Mesenteric fat pad (tissue), 1 donor: ENCODE measurements around the gene PPP3R1. TPM values are rescaled to one million over a fixed set of nuclear protein-coding genes. Genes with fewer than 3 reads are reported as not detected.

Experiments used
- DNase-seq: peaks from one replicate; pipeline ENCODE4 v3.0.0-alpha.2; 2020; ENCODE audit warnings: low spot score
- total RNA-seq: library from RNA; stranded (reverse); fragmentation: NEBNext Ultra II Directional; extraction: Animal tissue kit (Norgen Biotek cat#: 25700); gene quantifications from one replicate; pipeline ENCODE4 v1.2.1, GENCODE V29; 2021
- donor health status: DM: yes; HTN: yes; CAD: no.

PPP3R1 gene
- total RNA-seq, 1 donor from 2014 or later: 66.2 TPM

DNA sequence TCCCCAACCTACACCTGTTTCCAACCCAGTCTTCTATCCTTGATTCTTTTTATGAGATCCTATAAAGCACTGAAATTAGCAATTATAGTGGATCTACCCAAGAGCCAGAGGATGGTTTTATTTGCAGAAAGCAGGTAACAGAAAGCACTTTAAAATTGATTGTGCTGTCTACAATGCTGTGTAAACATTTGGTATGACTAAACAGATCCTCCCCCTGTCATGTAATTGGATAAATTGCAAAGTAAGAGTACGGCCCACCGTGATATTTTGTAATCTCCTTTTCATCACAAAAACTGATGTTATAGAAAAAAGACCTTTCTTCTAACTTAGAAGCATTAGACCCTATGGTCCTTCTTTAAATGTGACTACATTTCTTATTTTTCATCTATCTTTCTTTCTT is 11.3 kb upstream of the PPP3R1 start:
- DNase-seq: no peak

- DNase-seq: no peak
These were observed 6.5 kb upstream of the PPP3R1 start for GRCh38 chr2:68258851-68259250.

DNA sequence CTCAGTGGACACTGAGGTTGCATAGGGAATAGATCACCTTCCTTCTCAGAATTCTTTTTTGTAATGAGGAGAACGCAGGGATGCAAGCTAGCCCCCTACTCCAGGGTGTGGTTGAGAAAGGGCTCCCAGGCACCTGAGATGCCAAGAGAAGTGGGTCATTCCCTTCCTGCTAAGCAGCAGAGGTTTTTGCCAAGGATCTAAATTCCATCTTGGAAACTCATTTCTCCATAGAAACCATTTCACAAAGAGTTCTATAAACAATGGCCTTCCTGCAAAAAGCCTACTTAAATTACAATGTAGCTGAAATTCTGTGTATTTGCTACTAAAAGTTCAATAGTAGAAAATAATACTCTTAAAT is 3.7 kb upstream of the PPP3R1 start:
- DNase-seq: no peak

DNA sequence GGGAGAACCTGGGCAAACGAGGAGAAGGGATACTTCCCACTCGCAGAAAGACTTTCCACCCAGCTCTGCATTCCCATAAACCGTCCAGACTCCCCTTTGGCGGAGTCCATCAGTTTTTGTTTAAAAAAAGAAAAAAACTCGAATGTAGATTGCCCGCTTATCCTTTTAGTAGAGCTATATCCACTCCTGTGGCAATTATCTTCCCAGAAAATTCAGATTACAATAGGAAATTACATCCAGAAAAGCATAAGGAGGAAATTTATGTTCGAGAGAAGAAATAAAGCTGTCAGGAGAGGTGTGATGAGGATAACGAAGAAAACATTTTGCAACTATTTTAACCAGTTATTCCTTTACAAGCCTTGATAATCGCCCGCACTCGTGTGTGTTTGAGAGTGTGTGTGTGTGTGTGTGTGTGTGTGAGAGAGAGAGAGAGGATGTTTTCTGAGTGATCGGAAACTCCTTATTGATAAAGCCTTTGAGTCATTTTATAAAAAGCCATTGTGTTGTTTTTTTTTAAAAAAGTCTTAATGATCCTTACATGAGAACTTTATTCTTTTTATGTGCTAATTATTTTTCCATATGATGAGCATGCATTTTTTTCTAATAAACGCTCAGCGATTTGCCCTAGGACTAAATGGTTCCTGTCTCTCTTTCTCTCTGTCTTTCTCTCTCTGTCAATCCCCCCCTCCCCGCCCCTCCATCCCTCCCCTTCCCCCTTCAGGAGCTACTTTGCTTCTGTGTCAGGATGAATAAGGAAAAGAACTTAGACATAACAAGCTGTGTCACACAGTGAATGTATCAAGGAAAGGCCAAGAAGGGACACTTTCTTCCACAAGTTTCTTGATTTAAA is 1.1 kb upstream of the PPP3R1 start:
- DNase-seq: no peak

- no peak for DNase-seq
These were observed 405 bp downstream of the PPP3R1 start for GRCh38 chr2:68251855-68252399.

- no peak for DNase-seq
These were observed 1.0 kb downstream of the PPP3R1 start for GRCh38 chr2:68251187-68251854.

DNA sequence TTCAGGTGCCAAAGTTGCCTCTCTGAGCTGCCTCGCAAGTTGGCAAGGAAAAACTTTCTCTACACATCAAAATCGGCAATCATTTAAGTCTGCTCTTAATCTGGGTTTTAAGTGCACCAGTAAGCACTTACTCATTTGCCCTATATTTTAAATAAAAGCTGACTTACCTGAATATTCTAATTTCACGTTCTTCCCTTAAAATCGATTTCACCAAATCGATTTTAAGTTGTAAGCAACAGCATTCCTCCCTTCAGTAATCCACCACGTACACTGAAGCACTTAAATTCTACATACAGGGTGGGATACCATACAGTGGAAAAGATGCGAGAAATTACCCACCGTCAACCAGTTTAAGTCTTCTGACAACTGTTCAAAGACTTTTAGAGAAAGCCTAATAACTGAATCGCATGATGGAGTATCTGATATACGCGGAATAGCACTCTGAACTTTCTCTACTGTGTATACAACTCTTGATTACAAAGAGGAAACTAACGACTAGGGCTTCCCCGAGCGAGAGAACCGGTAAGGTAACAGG is 1.6 kb downstream of the PPP3R1 start:
- DNase-seq: no peak

- no peak for DNase-seq
These were observed 2.1 kb downstream of the PPP3R1 start for GRCh38 chr2:68250196-68250595.

- no peak for DNase-seq
These were observed 3.5 kb downstream of the PPP3R1 start for GRCh38 chr2:68248806-68249205.

DNA sequence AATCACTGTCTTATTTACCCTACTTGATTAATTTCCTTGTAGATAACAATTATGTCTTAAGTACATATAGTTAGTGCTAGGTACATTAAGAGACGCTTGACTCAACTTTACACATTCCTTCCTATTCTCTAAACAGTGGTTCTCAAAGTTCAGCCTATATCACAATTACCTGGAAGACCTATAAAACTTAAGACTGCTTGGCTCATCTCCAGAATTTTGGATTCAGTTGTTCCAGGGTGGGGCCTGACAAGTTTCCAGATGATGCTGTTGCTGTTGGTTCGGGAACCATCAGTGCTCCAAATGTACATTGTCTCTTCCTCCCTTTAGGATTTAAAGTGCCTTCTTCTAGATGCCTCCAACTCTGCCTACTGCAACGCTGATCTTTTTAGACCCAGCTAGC is 4.0 kb downstream of the PPP3R1 start:
- no peak for DNase-seq

GRCh38 chr2:68246396-68246795 is 5.9 kb downstream of the PPP3R1 start:
- DNase-seq: no peak

DNA sequence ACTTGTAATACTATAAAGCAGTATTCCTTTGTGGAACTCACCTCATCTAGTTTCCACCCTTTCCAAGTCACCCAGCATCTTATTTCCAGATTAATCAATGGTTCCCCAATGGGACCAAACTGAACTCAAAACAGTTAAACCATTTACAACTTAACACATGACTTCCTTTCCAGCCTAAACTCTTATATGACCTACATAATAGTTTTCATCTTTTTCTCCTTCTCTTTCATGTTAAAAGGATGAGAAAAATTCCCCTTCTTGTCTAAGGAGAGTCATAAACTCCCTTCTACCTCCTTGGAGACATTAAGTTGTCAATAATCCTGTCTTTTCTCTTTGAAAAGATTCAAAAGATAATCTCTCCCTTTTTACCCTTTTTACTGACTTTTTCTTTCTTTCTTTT is 6.7 kb downstream of the PPP3R1 start:
- DNase-seq: no peak

DNA sequence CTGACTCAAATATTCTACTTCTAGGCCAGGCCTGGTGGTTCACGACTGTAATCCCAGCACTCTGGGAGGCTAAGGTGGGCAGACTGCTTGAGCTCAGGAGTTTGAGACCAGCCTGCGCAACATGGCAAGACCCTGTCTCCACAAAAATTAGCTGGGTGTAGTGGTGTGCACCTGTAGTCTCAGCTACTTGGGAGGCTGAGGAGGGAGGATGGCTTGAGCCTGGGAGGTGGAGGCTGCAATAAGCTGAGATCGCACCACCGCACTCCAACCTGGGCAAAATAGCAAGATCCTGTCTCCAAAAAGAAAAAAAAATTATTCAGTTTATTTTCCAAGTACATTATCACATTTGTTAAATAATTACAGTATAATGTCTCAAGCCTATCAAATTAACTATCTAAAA is 7.3 kb downstream of the PPP3R1 start:
- no peak for DNase-seq

DNA sequence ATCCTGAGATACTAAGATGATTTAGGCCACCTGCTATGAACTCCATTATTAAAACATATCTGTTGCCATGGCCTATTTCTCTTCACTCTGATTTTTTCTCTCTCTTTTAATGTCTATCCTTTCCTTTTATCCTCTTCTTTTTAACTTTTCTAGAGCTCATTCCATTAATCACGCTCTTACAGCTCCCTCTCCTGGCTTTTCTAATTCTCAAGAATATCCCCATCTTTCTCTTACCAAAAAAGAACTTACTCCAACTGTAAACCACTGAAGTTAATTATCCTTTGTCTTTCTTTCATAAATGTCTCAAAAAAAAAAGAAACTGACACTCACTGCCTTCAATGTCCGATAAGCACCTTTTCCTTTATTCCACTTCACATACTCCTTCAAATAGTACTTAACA is 7.9 kb downstream of the PPP3R1 start:
- DNase-seq: no peak

GRCh38 chr2:68241732-68242131 is 10.6 kb downstream of the PPP3R1 start:
- no peak for DNase-seq

DNA sequence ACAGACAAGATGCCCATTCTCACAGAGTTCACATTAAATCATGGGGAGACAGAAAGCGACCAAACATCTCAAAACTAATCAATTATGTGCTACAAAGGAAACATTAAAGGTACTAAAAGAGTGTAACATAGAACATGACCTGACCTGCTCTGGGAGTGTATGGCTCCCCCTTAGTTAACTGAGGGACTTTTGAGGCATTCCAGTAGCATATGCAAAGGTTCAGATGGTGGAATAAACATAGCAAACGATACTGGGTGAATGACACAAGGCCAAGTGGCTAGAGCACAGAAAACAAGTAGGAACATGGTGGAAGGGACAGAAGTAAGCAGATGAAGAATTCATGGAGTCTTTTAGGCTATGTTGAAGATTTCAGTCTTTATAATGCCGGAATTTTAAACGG is 11.9 kb downstream of the PPP3R1 start:
- no peak for DNase-seq

GRCh38 chr2:68238955-68239822 is 13.1 kb downstream of the PPP3R1 start:
- DNase-seq: no peak

GRCh38 chr2:68237976-68238580 is 14.3 kb downstream of the PPP3R1 start:
- no peak for DNase-seq

DNA sequence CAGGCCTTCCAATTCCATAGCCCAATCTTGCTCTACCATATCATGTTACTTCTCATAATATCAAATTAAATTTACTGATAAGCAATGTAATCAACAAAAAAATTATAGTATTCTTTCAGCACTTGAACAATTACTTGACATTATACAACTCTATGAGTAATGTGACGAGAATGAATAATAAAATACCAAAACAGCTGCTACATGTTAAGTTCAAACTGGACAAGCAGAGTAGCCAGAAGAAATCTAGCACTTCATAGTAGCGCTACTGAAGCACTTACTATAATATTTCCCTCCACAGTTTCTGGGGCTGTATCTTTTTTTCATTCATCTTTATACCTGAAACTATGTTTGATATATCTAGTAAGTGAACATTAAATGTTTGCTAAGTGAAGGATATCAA is 14.9 kb downstream of the PPP3R1 start:
- no peak for DNase-seq

GRCh38 chr2:68236876-68237275 is 15.5 kb downstream of the PPP3R1 start:
- no peak for DNase-seq
